ENCODE results near the gene ZBTB2.
A peak's percentile ranks its signal among the peaks of the same experiment; 100 is the strongest.
"Not testable (repeated sequence)": the region's sequence is repeated elsewhere in the genome, so short reads cannot be mapped to it uniquely, and the experiment has no call there.

ZBTB2 gene

DNA sequence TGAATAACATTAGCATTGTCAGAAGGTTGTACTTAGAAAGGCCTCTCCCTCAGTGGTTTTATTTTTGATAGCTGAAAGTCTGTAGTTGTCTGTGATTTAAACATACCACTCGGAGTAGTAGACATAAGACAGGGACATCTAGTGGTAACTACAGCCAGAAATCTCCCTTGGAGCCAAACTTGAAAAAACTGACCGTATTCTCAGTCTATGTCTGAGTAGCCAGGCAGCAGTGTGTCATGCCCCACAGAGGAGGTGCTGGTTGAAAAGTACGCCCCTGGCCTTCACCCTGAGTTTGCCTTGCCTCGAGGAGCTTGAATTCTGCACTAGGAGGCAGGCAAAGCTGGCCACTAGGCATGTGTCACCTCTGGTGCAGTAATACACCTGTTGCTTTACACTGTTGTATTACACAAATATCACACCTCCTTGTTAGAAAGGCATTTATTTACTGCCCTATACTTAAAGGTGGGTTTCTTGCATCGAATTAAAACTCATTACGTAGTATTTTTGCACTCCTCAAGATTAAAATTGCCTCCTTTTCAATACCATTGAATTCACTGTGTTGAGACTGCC is 20.8 kb downstream of the ZBTB2 start:
- no peak for DNase-seq (ENCODE audit: low spot score)

DNA sequence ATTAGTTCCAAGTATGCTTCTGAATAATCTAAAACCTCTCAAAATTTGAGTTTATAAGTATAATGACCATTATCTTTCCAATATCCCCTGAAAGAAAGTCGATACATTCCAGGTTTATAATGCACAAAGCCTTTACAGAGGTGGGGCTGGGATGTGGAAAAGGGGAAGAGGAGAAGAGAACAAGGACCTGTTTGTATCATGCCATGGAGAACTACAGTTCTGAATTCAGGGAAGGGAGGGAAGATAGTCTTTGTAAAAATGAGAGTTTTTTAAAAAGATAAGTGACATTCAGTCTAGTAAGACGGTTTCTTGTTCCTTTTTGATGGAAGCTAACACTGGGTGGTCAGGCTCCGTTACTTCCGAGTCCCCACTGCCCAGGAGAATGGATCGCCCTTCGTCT is 26.1 kb downstream of the ZBTB2 start:
- no peak for DNase-seq (ENCODE audit: low spot score)

- no peak for DNase-seq (ENCODE audit: low spot score)
Measured at GRCh38 chr6:151359486-151359885, 31.9 kb downstream of the ZBTB2 start.

GRCh38 chr6:151358475-151358874 is 32.9 kb downstream of the ZBTB2 start:
- DNase-seq (ENCODE audit: low spot score), result no peak

GRCh38 chr6:151357758-151358436 is 33.5 kb downstream of the ZBTB2 start:
- no peak for DNase-seq (ENCODE audit: low spot score)

GRCh38 chr6:151356983-151357382 is 34.4 kb downstream of the ZBTB2 start:
- not testable (repeated sequence) for DNase-seq (ENCODE audit: low spot score)

DNA sequence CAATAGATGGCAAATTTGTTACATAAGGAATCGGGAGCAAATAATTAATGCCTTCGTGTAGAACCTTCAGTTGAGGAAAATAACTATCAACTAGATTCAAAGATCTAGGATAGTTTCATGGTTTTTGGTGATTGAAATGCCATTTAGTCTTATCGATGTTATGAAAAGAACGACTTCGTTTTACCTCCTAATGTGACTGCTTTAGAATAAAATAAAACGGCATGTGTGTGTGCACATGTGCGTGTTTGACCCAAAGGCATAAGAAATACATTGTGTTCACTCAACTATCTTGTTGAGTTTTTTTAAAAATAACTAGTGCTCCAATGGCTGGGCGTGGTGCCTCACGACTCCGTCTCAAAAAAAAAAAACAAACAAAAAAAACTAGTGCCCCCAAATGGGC is 37.6 kb downstream of the ZBTB2 start:
- no peak for DNase-seq (ENCODE audit: low spot score)

DNA sequence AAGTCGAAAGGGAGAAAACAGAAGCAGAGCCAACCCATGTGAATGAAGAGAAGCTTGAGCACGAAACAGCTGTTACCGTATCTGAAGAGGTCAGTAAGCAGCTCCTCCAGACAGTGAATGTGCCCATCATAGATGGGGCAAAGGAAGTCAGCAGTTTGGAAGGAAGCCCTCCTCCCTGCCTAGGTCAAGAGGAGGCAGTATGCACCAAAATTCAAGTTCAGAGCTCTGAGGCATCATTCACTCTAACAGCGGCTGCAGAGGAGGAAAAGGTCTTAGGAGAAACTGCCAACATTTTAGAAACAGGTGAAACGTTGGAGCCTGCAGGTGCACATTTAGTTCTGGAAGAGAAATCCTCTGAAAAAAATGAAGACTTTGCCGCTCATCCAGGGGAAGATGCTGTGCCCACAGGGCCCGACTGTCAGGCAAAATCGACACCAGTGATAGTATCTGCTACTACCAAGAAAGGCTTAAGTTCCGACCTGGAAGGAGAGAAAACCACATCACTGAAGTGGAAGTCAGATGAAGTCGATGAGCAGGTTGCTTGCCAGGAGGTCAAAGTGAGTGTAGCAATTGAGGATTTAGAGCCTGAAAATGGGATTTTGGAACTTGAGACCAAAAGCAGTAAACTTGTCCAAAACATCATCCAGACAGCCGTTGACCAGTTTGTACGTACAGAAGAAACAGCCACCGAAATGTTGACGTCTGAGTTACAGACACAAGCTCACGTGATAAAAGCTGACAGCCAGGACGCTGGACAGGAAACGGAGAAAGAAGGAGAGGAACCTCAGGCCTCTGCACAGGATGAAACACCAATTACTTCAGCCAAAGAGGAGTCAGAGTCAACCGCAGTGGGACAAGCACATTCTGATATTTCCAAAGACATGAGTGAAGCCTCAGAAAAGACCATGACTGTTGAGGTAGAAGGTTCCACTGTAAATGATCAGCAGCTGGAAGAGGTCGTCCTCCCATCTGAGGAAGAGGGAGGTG is 38.7 kb downstream of the ZBTB2 start:
- no peak for DNase-seq (ENCODE audit: low spot score)

DNA sequence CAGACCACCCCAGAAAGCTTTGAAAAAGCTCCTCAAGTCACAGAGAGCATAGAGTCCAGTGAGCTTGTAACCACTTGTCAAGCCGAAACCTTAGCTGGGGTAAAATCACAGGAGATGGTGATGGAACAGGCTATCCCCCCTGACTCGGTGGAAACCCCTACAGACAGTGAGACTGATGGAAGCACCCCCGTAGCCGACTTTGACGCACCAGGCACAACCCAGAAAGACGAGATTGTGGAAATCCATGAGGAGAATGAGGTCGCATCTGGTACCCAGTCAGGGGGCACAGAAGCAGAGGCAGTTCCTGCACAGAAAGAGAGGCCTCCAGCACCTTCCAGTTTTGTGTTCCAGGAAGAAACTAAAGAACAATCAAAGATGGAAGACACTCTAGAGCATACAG is 39.6 kb downstream of the ZBTB2 start:
- DNase-seq (ENCODE audit: low spot score), result no peak

- no peak for DNase-seq (ENCODE audit: low spot score)
Measured at GRCh38 chr6:151351146-151351700, 40.1 kb downstream of the ZBTB2 start.

- no peak for DNase-seq (ENCODE audit: low spot score)
Measured at GRCh38 chr6:151350442-151351145, 40.8 kb downstream of the ZBTB2 start.

- no peak for DNase-seq (ENCODE audit: low spot score)
Measured at GRCh38 chr6:151349651-151350270, 41.6 kb downstream of the ZBTB2 start.

- DNase-seq (ENCODE audit: low spot score), result not testable (repeated sequence)
Measured at GRCh38 chr6:151342750-151343149, 48.6 kb downstream of the ZBTB2 start.

GRCh38 chr6:151341476-151342195 is 49.7 kb downstream of the ZBTB2 start:
- no peak for DNase-seq (ENCODE audit: low spot score)

GRCh38 chr6:151340219-151340978 is 51.0 kb downstream of the ZBTB2 start:
- DNase-seq (ENCODE audit: low spot score), result no peak

DNA sequence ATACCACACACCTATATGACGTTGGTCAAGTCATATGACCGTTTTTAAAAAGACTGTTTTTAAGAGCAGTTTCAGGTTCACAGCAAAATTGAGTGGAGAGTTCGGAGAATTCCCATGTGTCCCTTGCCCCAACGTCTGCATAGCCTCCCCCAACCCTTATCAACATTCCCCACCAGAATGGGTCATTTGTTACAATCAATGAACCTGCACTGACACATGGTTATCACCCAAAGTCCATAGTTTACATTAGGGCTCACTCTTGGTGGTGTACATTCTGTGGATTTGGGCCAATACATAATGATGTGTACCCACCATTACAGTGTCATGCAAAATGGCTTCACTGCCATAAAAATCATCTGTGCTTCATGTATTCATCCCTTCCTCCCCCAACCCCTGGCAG is 52.0 kb downstream of the ZBTB2 start:
- no peak for DNase-seq (ENCODE audit: low spot score)

GRCh38 chr6:151338651-151339200 is 52.6 kb downstream of the ZBTB2 start:
- DNase-seq (ENCODE audit: low spot score), result no peak

- no peak for DNase-seq (ENCODE audit: low spot score)
Measured at GRCh38 chr6:151335930-151336329, 55.4 kb downstream of the ZBTB2 start.

DNA sequence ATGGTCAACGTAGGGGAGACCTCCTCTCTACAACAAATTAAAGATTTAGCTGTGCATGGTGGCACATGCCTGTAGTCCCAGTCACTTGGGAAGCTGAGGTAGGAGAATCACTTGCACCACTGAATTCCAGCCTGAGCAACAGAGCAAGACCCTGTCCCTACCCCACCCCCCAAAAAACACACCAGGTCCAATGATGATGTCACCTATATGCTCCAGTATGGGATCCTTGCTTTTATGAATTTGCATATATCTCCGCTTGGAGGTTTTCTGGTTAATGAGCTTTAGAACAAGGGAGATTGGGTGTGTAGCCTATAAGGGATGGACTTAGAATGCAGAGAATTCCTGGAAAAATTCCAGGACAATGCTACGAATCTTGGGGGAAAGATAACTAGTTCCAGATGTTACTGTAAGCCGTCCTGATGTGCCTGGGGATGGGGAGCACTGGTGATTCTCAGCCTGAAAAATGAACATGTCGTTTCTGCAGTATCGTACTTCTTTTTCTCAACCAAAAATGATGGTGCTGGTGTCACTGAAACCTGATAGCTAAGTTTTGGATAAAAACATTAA is 61.1 kb downstream of the ZBTB2 start:
- peak; percentile 64 for DNase-seq (ENCODE audit: low spot score)

Data from AG20443 (cell line).